Measurements from ENCODE around the gene KRABD2.

Gene KRABD2

GRCh38 chr17:8345951-8346665 lies 30.4 kb downstream of the KRABD2 start:
- Histone ChIP-seq H3K36me3 (no peaks in the 10 kb centered on the region), H3K4me1 (peaks cover 0 to 4% (median 0%) of the 10 kb centered on the region in 4 donors), H3K9me3 (no peaks in the 10 kb centered on the region), H3K27me3 (peaks cover 0 to 24% of the 10 kb centered on the region in 2 donors), H3K4me3 (no peak overlapping the region), H3K27ac (no peak overlapping the region)
- intact Hi-C loops (cut with DNase I; ENCODE audit: low total_unique reads), result no loop called here
- no peak for TF ChIP-seq CTCF (IDR thresholded peaks at IDR 0.05)
- DNase-seq, result no peak

- H3K27ac ChIP-seq, result no peak overlapping the region
- H3K4me1 ChIP-seq, result peaks cover 0 to 4% (median 0%) of the 10 kb centered on the region in 4 donors
- no peaks in the 10 kb centered on the region for H3K9me3 ChIP-seq
- H3K4me3 ChIP-seq, result no peak overlapping the region
- no peak for TF ChIP-seq CTCF (IDR thresholded peaks at IDR 0.05)
- DNase-seq, result no peak
- peaks cover 0 to 24% of the 10 kb centered on the region in 2 donors for H3K27me3 ChIP-seq
- intact Hi-C loops (cut with DNase I; ENCODE audit: low total_unique reads), result no loop called here
- no peaks in the 10 kb centered on the region for H3K36me3 ChIP-seq
These were observed 31.3 kb downstream of the KRABD2 start for GRCh38 chr17:8345052-8345690.

GRCh38 chr17:8341456-8341855 lies 35.0 kb downstream of the KRABD2 start:
- no peak for DNase-seq

GRCh38 chr17:8339540-8339939 lies 37.0 kb downstream of the KRABD2 start, which contains the start of gene ODF4:
ODF4 (plus strand) TSS chr17:8339840; CDS start chr17:8340052, 212 bp downstream.
- DNase-seq, result no peak
- intact Hi-C loops (cut with DNase I; ENCODE audit: low total_unique reads), result no loop called here
- H3K27me3 ChIP-seq, result no peaks in the 10 kb centered on the region
- no peak within 1 kb of the TSS for H3K4me3 ChIP-seq
- H3K27ac ChIP-seq, result no peak within 1 kb of the TSS
- no peak for TF ChIP-seq CTCF (IDR thresholded peaks at IDR 0.05)
- no peaks in the 10 kb centered on the region for H3K36me3 ChIP-seq
- H3K9me3 ChIP-seq, result no peaks in the 10 kb centered on the region
- H3K4me1 ChIP-seq, result peaks cover 0 to 12% (median 3%) of the 10 kb centered on the region in 4 donors

More at GRCh38 chr17:8341456-8341855, 35.0 kb downstream of the KRABD2 start:
- Histone ChIP-seq H3K9me3 (no peaks in the 10 kb centered on the region), H3K27ac (no peak overlapping the region), H3K36me3 (no peaks in the 10 kb centered on the region), H3K4me1 (peaks cover 0 to 12% (median 3%) of the 10 kb centered on the region in 4 donors), H3K4me3 (no peak overlapping the region), H3K27me3 (peaks cover 0 to 4% of the 10 kb centered on the region in 2 donors)
- TF ChIP-seq CTCF (IDR thresholded peaks at IDR 0.05), result no peak
- intact Hi-C loops (cut with DNase I; ENCODE audit: low total_unique reads), result no loop called here

GRCh38 chr17:8338753-8339140 lies 37.8 kb downstream of the KRABD2 start:
- no peaks in the 10 kb centered on the region for H3K9me3 ChIP-seq
- H3K4me3 ChIP-seq, result no peak overlapping the region
- no peaks in the 10 kb centered on the region for H3K27me3 ChIP-seq
- no peaks in the 10 kb centered on the region for H3K36me3 ChIP-seq
- no peak overlapping the region for H3K27ac ChIP-seq
- intact Hi-C loops (cut with DNase I; ENCODE audit: low total_unique reads), result no loop called here
- DNase-seq, result no peak
- H3K4me1 ChIP-seq, result peaks cover 0 to 12% (median 3%) of the 10 kb centered on the region in 4 donors
- TF ChIP-seq CTCF (IDR thresholded peaks at IDR 0.05), result no peak
